Activated B cell treated with CpG ODN at 0.5 μM for 24 hours (primary cell): ENCODE measurements around the gene GIMAP1. TPM values are rescaled to one million over a fixed set of nuclear protein-coding genes. Genes with fewer than 3 reads are reported as not detected.

Source experiments
- ATAC-seq: fragments of 200-7000 bp; cut with Tn5 transposase; one replicate; pipeline ENCODE4 v1.10.0; 2021; ENCODE audit warnings: low read depth, mild to moderate bottlenecking, moderate library complexity
- CTCF ChIA-PET: fragments of 350-600 bp; sonication (Branson Sonifier 250); formaldehyde crosslinking; loops from one replicate; lab custom pipeline; 2021; ENCODE audit warnings: antibody characterized with exemption; lab: Charles Lee
- POLR2A ChIA-PET: fragments of 350-600 bp; sonication (Branson Sonifier 250); formaldehyde crosslinking; loops from one replicate; lab custom pipeline; 2021; ENCODE audit warnings: antibody characterized with exemption; lab: Charles Lee
- DNase-seq: peaks from one replicate; pipeline ENCODE4 v3.0.0; 2022
- H3K27ac Mint-ChIP-seq: one replicate; pipeline ENCODE4 v1.8.0; 2020; ENCODE audit warnings: mixed read lengths
- H3K27me3 Mint-ChIP-seq: one replicate; pipeline ENCODE4 v1.8.0; 2021; ENCODE audit warnings: mixed read lengths
- H3K36me3 Mint-ChIP-seq: one replicate; pipeline ENCODE4 v1.8.0; 2021; ENCODE audit warnings: low read depth, mixed read lengths
- H3K4me1 Mint-ChIP-seq: one replicate; pipeline ENCODE4 v1.8.0; 2021; ENCODE audit warnings: mixed read lengths
- H3K4me3 Mint-ChIP-seq: one replicate; pipeline ENCODE4 v1.8.0; 2020; ENCODE audit warnings: mild to moderate bottlenecking, mixed read lengths
- H3K9me3 Mint-ChIP-seq: one replicate; pipeline ENCODE4 v1.8.0; 2020; ENCODE audit warnings: mixed read lengths
- intact Hi-C: fragments of 100-400 bp; cut with micrococcal nuclease; formaldehyde crosslinking; loops from one replicate; pipeline ENCODE4 v1.15.1; 2024
- total RNA-seq: library from RNA; stranded (reverse); gene quantifications from 2 replicates; pipeline ENCODE4 v1.2.3, GENCODE V29; 2022
- TF ChIP-seq, protein P1 (sequence below): fragments of 200-600 bp; IDR thresholded peaks from one replicate; pipeline ENCODE4 v1.8.0; 2022; ENCODE audit warnings: antibody characterized with exemption, mild to moderate bottlenecking

GIMAP1 gene
- total RNA-seq, 1 donor from 2014 or later, result 0.89 TPM

DNA sequence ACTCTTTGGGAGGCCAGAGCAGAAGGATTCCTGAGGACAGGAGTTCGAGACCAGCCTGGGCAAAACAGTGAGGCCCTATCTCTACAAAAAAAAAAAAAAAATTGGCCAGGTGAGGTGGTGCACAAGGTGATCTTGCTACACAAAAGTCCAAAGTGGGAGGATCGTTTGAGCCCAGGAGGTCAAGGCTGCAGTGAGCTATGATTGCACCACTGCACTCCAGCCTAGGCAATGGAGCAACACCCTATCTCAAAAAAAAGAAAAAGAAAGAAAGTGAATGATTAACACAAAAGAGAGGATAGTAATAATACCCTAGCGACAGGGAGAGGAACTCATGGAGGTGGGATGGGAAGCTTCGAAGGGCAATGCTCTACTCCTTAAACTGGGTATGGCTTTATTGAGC is 53.4 kb downstream of the GIMAP1 start:
- POLR2A ChIA-PET, result no interaction called here
- intact Hi-C loops, result no loop called here
- Mint-ChIP-seq H3K4me3 (no peak overlapping the region), H3K27ac (no peak overlapping the region), H3K4me1 (no peaks in the 10 kb centered on the region), H3K27me3 (peaks cover 12% of the 10 kb centered on the region), H3K36me3 (peaks cover 2% of the 10 kb centered on the region), H3K9me3 (peaks cover 12% of the 10 kb centered on the region)
- TF ChIP-seq, protein P1, sequence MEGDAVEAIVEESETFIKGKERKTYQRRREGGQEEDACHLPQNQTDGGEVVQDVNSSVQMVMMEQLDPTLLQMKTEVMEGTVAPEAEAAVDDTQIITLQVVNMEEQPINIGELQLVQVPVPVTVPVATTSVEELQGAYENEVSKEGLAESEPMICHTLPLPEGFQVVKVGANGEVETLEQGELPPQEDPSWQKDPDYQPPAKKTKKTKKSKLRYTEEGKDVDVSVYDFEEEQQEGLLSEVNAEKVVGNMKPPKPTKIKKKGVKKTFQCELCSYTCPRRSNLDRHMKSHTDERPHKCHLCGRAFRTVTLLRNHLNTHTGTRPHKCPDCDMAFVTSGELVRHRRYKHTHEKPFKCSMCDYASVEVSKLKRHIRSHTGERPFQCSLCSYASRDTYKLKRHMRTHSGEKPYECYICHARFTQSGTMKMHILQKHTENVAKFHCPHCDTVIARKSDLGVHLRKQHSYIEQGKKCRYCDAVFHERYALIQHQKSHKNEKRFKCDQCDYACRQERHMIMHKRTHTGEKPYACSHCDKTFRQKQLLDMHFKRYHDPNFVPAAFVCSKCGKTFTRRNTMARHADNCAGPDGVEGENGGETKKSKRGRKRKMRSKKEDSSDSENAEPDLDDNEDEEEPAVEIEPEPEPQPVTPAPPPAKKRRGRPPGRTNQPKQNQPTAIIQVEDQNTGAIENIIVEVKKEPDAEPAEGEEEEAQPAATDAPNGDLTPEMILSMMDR, result no peak
- ATAC-seq (no peak), DNase-seq (no peak)
- CTCF ChIA-PET, result interaction anchor here (1.8 kb wide), 1 partner anchor 9 kb away, joined by 6 read pairs; no protein-coding TSS in a partner anchor

Other genes starting within 250 kb of the GIMAP1 start
- gene GIMAP7, start 201.7 kb upstream of the GIMAP1 start, total RNA-seq, result 0.39 TPM in 1 of 2 replicates, not detected in the other
- 0.29 and 0.40 TPM in 2 replicates for gene GIMAP4, start 149.2 kb upstream of the GIMAP1 start, total RNA-seq
- gene GIMAP6, start 84.2 kb upstream of the GIMAP1 start, total RNA-seq, result 0.17 and 0.35 TPM in 2 replicates
- gene GIMAP2, start 30.9 kb upstream of the GIMAP1 start, total RNA-seq, result 19.5 and 21.7 TPM in 2 replicates
- gene GIMAP5, start 20.8 kb downstream of the GIMAP1 start, total RNA-seq, result 0.16 and 0.54 TPM in 2 replicates
- 0.47 TPM in 1 of 2 replicates, not detected in the other for gene TMEM176B, start 83.8 kb downstream of the GIMAP1 start, total RNA-seq
- not detected in 2 replicates for gene TMEM176A, start 84.2 kb downstream of the GIMAP1 start, total RNA-seq
- not detected in 2 replicates for gene AOC1, start 135.9 kb downstream of the GIMAP1 start, total RNA-seq